ENCODE data around the gene MCF2L.

MCF2L gene

GRCh38 chr13:113143466-113144254, 174.6 kb downstream of the MCF2L start:
- ATAC-seq = no peak
- no peak for TF ChIP-seq PATZ1 (CRISPR knock-in tag; IDR thresholded peaks at IDR 0.05; ENCODE audit: borderline replicate concordance)
- no peak for TF ChIP-seq CSDC2 (CRISPR knock-in tag; IDR thresholded peaks at IDR 0.05)
- TF ChIP-seq ZNF565 (CRISPR knock-in tag; conservative IDR thresholded peaks at IDR 0.05; ENCODE audit: low read depth) = no peak
- no peak for TF ChIP-seq ZFP30 (CRISPR knock-in tag; IDR thresholded peaks at IDR 0.05)
- TF ChIP-seq ZFP3 (CRISPR knock-in tag; IDR thresholded peaks at IDR 0.05) = no peak
- TF ChIP-seq SNAI2 (CRISPR knock-in tag; IDR thresholded peaks at IDR 0.05) = no peak
- TF ChIP-seq TOX (CRISPR knock-in tag; IDR thresholded peaks at IDR 0.05; ENCODE audit: borderline replicate concordance) = no peak
- TF ChIP-seq ISL1 (CRISPR knock-in tag; IDR thresholded peaks at IDR 0.05) = no peak
- no peak for TF ChIP-seq RARB (CRISPR knock-in tag; IDR thresholded peaks at IDR 0.05)
- no peak for TF ChIP-seq ZNF70 (CRISPR knock-in tag; IDR thresholded peaks at IDR 0.05)
- TF ChIP-seq PPARA (CRISPR knock-in tag; IDR thresholded peaks at IDR 0.05; ENCODE audit: borderline replicate concordance) = no peak
- TF ChIP-seq OSR1 (CRISPR knock-in tag; IDR thresholded peaks at IDR 0.05) = no peak
- TF ChIP-seq GLIS3 (CRISPR knock-in tag; IDR thresholded peaks at IDR 0.05) = no peak
- TF ChIP-seq POU6F1 (CRISPR knock-in tag; IDR thresholded peaks at IDR 0.05; ENCODE audit: borderline replicate concordance, low read depth) = no peak
- no peak for TF ChIP-seq BACH2 (CRISPR knock-in tag; IDR thresholded peaks at IDR 0.05; ENCODE audit: borderline replicate concordance)
- no peak for TF ChIP-seq ZNF8 (CRISPR knock-in tag; IDR thresholded peaks at IDR 0.05)
- no peak for TF ChIP-seq CSRNP3 (CRISPR knock-in tag; IDR thresholded peaks at IDR 0.05)

- TF ChIP-seq RARB (CRISPR knock-in tag; IDR thresholded peaks at IDR 0.05) (no peak), ZFP3 (CRISPR knock-in tag; IDR thresholded peaks at IDR 0.05) (no peak), SNAI2 (CRISPR knock-in tag; IDR thresholded peaks at IDR 0.05) (no peak), TCF4 (CRISPR knock-in tag; IDR thresholded peaks at IDR 0.05; ENCODE audit: borderline replicate concordance) (no peak), CSDC2 (CRISPR knock-in tag; IDR thresholded peaks at IDR 0.05) (no peak), ISL1 (CRISPR knock-in tag; IDR thresholded peaks at IDR 0.05) (no peak), ZNF565 (CRISPR knock-in tag; conservative IDR thresholded peaks at IDR 0.05; ENCODE audit: low read depth) (no peak), CREB5 (CRISPR knock-in tag; IDR thresholded peaks at IDR 0.05; ENCODE audit: low read depth) (no peak), PATZ1 (CRISPR knock-in tag; IDR thresholded peaks at IDR 0.05; ENCODE audit: borderline replicate concordance) (no peak), ESRRG (CRISPR knock-in tag; IDR thresholded peaks at IDR 0.05) (no peak), ARNTL (CRISPR knock-in tag; IDR thresholded peaks at IDR 0.05; ENCODE audit: borderline replicate concordance, low read depth) (no peak), ZFP30 (CRISPR knock-in tag; IDR thresholded peaks at IDR 0.05) (no peak), BACH2 (CRISPR knock-in tag; IDR thresholded peaks at IDR 0.05; ENCODE audit: borderline replicate concordance) (no peak)
- no peak for ATAC-seq
Observed at GRCh38 chr13:113144255-113144629, 175.2 kb downstream of the MCF2L start.

GRCh38 chr13:113145496-113145895, 176.5 kb downstream of the MCF2L start:
- no peak for ATAC-seq
- TF ChIP-seq POU6F1 (CRISPR knock-in tag; IDR thresholded peaks at IDR 0.05; ENCODE audit: borderline replicate concordance, low read depth) = no peak
- TF ChIP-seq ZNF70 (CRISPR knock-in tag; IDR thresholded peaks at IDR 0.05) = no peak
- TF ChIP-seq RARB (CRISPR knock-in tag; IDR thresholded peaks at IDR 0.05) = no peak
- no peak for TF ChIP-seq ISL1 (CRISPR knock-in tag; IDR thresholded peaks at IDR 0.05)
- no peak for TF ChIP-seq TCF4 (CRISPR knock-in tag; IDR thresholded peaks at IDR 0.05; ENCODE audit: borderline replicate concordance)
- TF ChIP-seq BACH2 (CRISPR knock-in tag; IDR thresholded peaks at IDR 0.05; ENCODE audit: borderline replicate concordance) = no peak
- no peak for TF ChIP-seq CREB5 (CRISPR knock-in tag; IDR thresholded peaks at IDR 0.05; ENCODE audit: low read depth)
- no peak for TF ChIP-seq ZC3H10 (CRISPR knock-in tag; IDR thresholded peaks at IDR 0.05)
- no peak for TF ChIP-seq TOX (CRISPR knock-in tag; IDR thresholded peaks at IDR 0.05; ENCODE audit: borderline replicate concordance)
- TF ChIP-seq PPARA (CRISPR knock-in tag; IDR thresholded peaks at IDR 0.05; ENCODE audit: borderline replicate concordance) = no peak
- no peak for TF ChIP-seq CSDC2 (CRISPR knock-in tag; IDR thresholded peaks at IDR 0.05)
- TF ChIP-seq CSRNP3 (CRISPR knock-in tag; IDR thresholded peaks at IDR 0.05) = no peak
- no peak for TF ChIP-seq ARNTL (CRISPR knock-in tag; IDR thresholded peaks at IDR 0.05; ENCODE audit: borderline replicate concordance, low read depth)
- TF ChIP-seq GLIS3 (CRISPR knock-in tag; IDR thresholded peaks at IDR 0.05) = no peak
- no peak for TF ChIP-seq ZFP3 (CRISPR knock-in tag; IDR thresholded peaks at IDR 0.05)
